Sigmoid colon (tissue), 7 donors: ENCODE measurements around the gene IL6R. TPM values are rescaled to one million over a fixed set of nuclear protein-coding genes. Genes with fewer than 3 reads are reported as not detected.
"Not testable (repeated sequence)": the region's sequence is repeated elsewhere in the genome, so short reads cannot be mapped to it uniquely, and the experiment has no call there.

ENCODE experiments used
- DNase-seq: peaks from one replicate; pipeline ENCODE4 v3.0.0-alpha.2; 2019
- H3K27ac ChIP-seq, 4 donors: fragments of 200-600 bp; sonication (generic); one replicate each; pipeline ENCODE4 v1.5.1; 2016 to 2019; ENCODE audit warnings: mild to moderate bottlenecking in 1 of 4
- H3K27me3 ChIP-seq, 3 donors: fragments of 200-600 bp; sonication (generic); one replicate each; pipeline ENCODE4 v1.5.1; 2019; ENCODE audit warnings: mild to moderate bottlenecking in 1 of 3
- H3K36me3 ChIP-seq, 4 donors: fragments of 200-600 bp; sonication (generic); one replicate each; pipeline ENCODE4 v1.5.1; 2016 to 2019
- H3K4me1 ChIP-seq, 4 donors: fragments of 200-600 bp; sonication (generic); one replicate each; pipeline ENCODE4 v1.5.1; 2017 to 2019
- H3K4me3 ChIP-seq, 4 donors: fragments of 200-600 bp; sonication (generic); one replicate each; pipeline ENCODE4 v1.5.1; 2017 to 2019; ENCODE audit warnings: mild to moderate bottlenecking in 2 of 4, moderate library complexity in 1 of 4
- H3K9me3 ChIP-seq, 4 donors: fragments of 200-600 bp in 3 of 4; sonication (generic) in 3 of 4; one replicate each; pipeline versions ENCODE4 v1.5.1 to v1.6.1; 2013 to 2019
- CTCF ChIP-seq, 4 experiments: fragments of 450-650 bp in 3 of 4; fragments of 200-600 bp in 1 of 4; IDR thresholded peaks; one replicate each; pipeline ENCODE4 v1.5.1; 2016 to 2019; ENCODE audit warnings: antibody characterized with exemption in 4 of 4, mild to moderate bottlenecking in 3 of 4, moderate library complexity in 2 of 4
- EP300 ChIP-seq, 4 donors: sonication (generic); formaldehyde crosslinking; IDR thresholded peaks; one replicate each; pipeline ENCODE4 v1.6.1; 2017; ENCODE audit warnings: antibody characterized with exemption in 4 of 4
- POLR2A ChIP-seq, 2 donors: fragments of 450-650 bp; IDR thresholded peaks; one replicate each; pipeline ENCODE4 v1.6.1; 2016; ENCODE audit warnings: antibody characterized with exemption in 2 of 2, mild to moderate bottlenecking in 2 of 2, moderate library complexity in 2 of 2
- POLR2AphosphoS5 ChIP-seq, 4 donors: sonication (generic); formaldehyde crosslinking; IDR thresholded peaks; one replicate each; pipeline ENCODE4 v1.6.1; 2017; ENCODE audit warnings: antibody characterized with exemption in 4 of 4
- WGBS, 2 donors: extraction: QIAGEN DNeasy Blood & Tissue Kit; methylation state at CpG; one replicate each; pipeline ENCODE4 v1.1.7; 2013; 5-methylcytosine and 5-hydroxymethylcytosine counted together
- intact Hi-C: fragments of 100-400 bp; cut with DNase I; formaldehyde crosslinking; loops from one replicate; pipeline ENCODE4 v1.15.1; 2023
- polyA plus RNA-seq, 3 donors: library from polyadenylated mRNA; stranded (reverse); fragments of 200-250 nt; gene quantifications; one replicate each; pipeline ENCODE4 v1.2.3, GENCODE V29; 2013
- total RNA-seq, 4 donors: library from RNA; depleted of rRNA; stranded (reverse); fragments of >200 nt; gene quantifications; one replicate each; pipeline ENCODE4 v1.1.0, GENCODE V29; 2016
- donor health status: healthy with polysubstance abuse.
- donor health status: Bipolar disorder and iron deficiency.
- donor health status: healthy.

Gene IL6R
- total and polyA plus RNA-seq, 7 donors = 3.0 to 40.2 (median 22.9) TPM

GRCh38 chr1:154485910-154486496 is 80.9 kb downstream of the IL6R start:
- Histone ChIP-seq H3K9me3 (no peaks in the 10 kb centered on the region), H3K4me3 (no peak overlapping the region), H3K27ac (peak overlapping the region in 1 of 4 donors; percentile 6), H3K36me3 (no peaks in the 10 kb centered on the region), H3K4me1 (peaks cover 0 to 3% (median 0%) of the 10 kb centered on the region in 4 donors), H3K27me3 (peaks cover 0 to 19% (median 6%) of the 10 kb centered on the region in 3 donors)
- no peak for TF ChIP-seq CTCF (IDR thresholded peaks at IDR 0.05)
- TF ChIP-seq POLR2AphosphoS5 (IDR thresholded peaks at IDR 0.05) = no peak
- no peak for TF ChIP-seq EP300 (IDR thresholded peaks at IDR 0.05)
- no peak for TF ChIP-seq POLR2A (IDR thresholded peaks at IDR 0.05)
- 77 to 87% methylated on average over 7 of the region's 7 CpGs for WGBS, 2 donors
- no peak for DNase-seq
- intact Hi-C loops = no loop called here

GRCh38 chr1:154486756-154487155 is 81.6 kb downstream of the IL6R start:
- H3K4me3 ChIP-seq, H3K9me3 ChIP-seq, DNase-seq, intact Hi-C loops, H3K4me1 ChIP-seq, H3K36me3 ChIP-seq: not testable (repeated sequence)
- peaks cover 0 to 19% (median 6%) of the 10 kb centered on the region in 3 donors for H3K27me3 ChIP-seq
- 59 to 75% methylated on average over 5 of the region's 5 CpGs for WGBS, 2 donors
- H3K27ac ChIP-seq = peak overlapping the region in 1 of 4 donors; percentile 6

- Histone ChIP-seq H3K27ac (peak overlapping the region in 1 of 4 donors; percentile 3), H3K4me3 (no peak overlapping the region), H3K4me1 (peaks cover 0 to 3% (median 0%) of the 10 kb centered on the region in 4 donors), H3K36me3 (no peaks in the 10 kb centered on the region), H3K9me3 (no peaks in the 10 kb centered on the region), H3K27me3 (peaks cover 0 to 28% (median 6%) of the 10 kb centered on the region in 3 donors)
- no peak for TF ChIP-seq POLR2A (IDR thresholded peaks at IDR 0.05)
- TF ChIP-seq CTCF (IDR thresholded peaks at IDR 0.05) = no peak
- TF ChIP-seq EP300 (IDR thresholded peaks at IDR 0.05) = no peak
- TF ChIP-seq POLR2AphosphoS5 (IDR thresholded peaks at IDR 0.05) = no peak
- no peak for DNase-seq
- intact Hi-C loops = no loop called here
- WGBS, 2 donors = 75 to 79% methylated on average over 20 of the region's 20 CpGs
Measured at GRCh38 chr1:154488922-154489321, 83.8 kb downstream of the IL6R start.

GRCh38 chr1:154489695-154490274 is 84.6 kb downstream of the IL6R start:
- intact Hi-C loops = no loop called here
- H3K27ac ChIP-seq = no peak overlapping the region
- TF ChIP-seq CTCF (IDR thresholded peaks at IDR 0.05) (no peak), POLR2A (IDR thresholded peaks at IDR 0.05) (no peak)
- H3K4me1 ChIP-seq = peaks cover 0 to 3% (median 0%) of the 10 kb centered on the region in 4 donors
- H3K4me3 ChIP-seq = no peak overlapping the region
- no peaks in the 10 kb centered on the region for H3K36me3 ChIP-seq
- DNase-seq = no peak
- H3K9me3 ChIP-seq = no peaks in the 10 kb centered on the region
- H3K27me3 ChIP-seq = peaks cover 0 to 29% (median 6%) of the 10 kb centered on the region in 3 donors
- 77% methylated on average over 5 of the region's 5 CpGs for WGBS, 2 donors

GRCh38 chr1:154490317-154490716 is 85.2 kb downstream of the IL6R start:
- TF ChIP-seq POLR2AphosphoS5 (IDR thresholded peaks at IDR 0.05) = peak in 1 of 4 donors; percentile 5
- no peak for TF ChIP-seq POLR2A (IDR thresholded peaks at IDR 0.05)
- Histone ChIP-seq H3K4me1 (peaks cover 0 to 3% (median 0%) of the 10 kb centered on the region in 4 donors), H3K4me3 (no peak overlapping the region), H3K36me3 (no peaks in the 10 kb centered on the region), H3K27me3 (peaks cover 0 to 34% (median 6%) of the 10 kb centered on the region in 3 donors), H3K9me3 (no peaks in the 10 kb centered on the region), H3K27ac (peak overlapping the region in 1 of 4 donors; percentile 55)
- 62 to 81% methylated on average over 1 of the region's 1 CpG for WGBS, 2 donors
- intact Hi-C loops = no loop called here
- no peak for DNase-seq
